HCT116 (cell line): Measurements from ENCODE around the gene CTDSPL2. TPM values are rescaled to one million over a fixed set of nuclear protein-coding genes. Genes with fewer than 3 reads are reported as not detected.
A peak's percentile ranks its signal among the peaks of the same experiment; 100 is the strongest.

Experiments used
- ATAC-seq: fragments of 200-7000 bp; cut with Tn5 transposase; 2 replicates; pipeline ENCODE4 v1.9.1; 2020; ENCODE audit warnings: mild to moderate bottlenecking, moderate library complexity
- BruUV-seq: library from RNA; stranded (reverse); fragments of 400-500 nt; replicated peaks from 2 replicates; lab custom pipeline; 2021; lab: Mats Ljungman, UMichigan
- CTCF ChIA-PET: fragments of 300-600 bp; sonication (Branson Sonifier 250); formaldehyde crosslinking; loops from one replicate; lab custom pipeline; 2021; ENCODE audit warnings: antibody characterized with exemption; lab: Charles Lee
- POLR2A ChIA-PET: fragments of 300-600, 350-600 bp; sonication (Branson Sonifier 250); formaldehyde crosslinking; loops from one replicate; lab custom pipeline; 2021; ENCODE audit warnings: antibody characterized with exemption; lab: Charles Lee
- RAD21 ChIA-PET, 2 experiments: fragments of 300-600 bp; sonication (Branson Sonifier 250); formaldehyde crosslinking; loops; one replicate each; lab custom pipeline; 2023; ENCODE audit warnings: low total read pairs in 2 of 2; ENCODE audit not compliant: uncharacterized antibody in 2 of 2, unreplicated experiment in 2 of 2, low non-redundant PET in 1 of 2; lab: Charles Lee
- DNase-seq: peaks from one replicate; pipeline ENCODE4 v3.0.0-alpha.2; 2010; ENCODE audit warnings: low read depth, low spot score
- H2AFZ ChIP-seq: fragments of 200-600 bp; shearing (Covaris generic), sonication (generic); 2 replicates; pipeline ENCODE4 v1.6.1; 2017; ENCODE audit warnings: low read depth, mixed run types, mixed read lengths, antibody characterized with exemption, low read length; ENCODE audit not compliant: poor library complexity, severe bottlenecking
- H3K27ac ChIP-seq: 2 replicates; pipeline ENCODE4 v1.5.1; 2012; ENCODE audit warnings: low read depth, low read length
- H3K27me3 ChIP-seq: fragments of 200-600 bp; sonication (generic); 2 replicates; pipeline ENCODE4 v1.6.1; 2016; ENCODE audit warnings: mixed run types, low read length, mixed read lengths; ENCODE audit not compliant: insufficient read depth
- H3K36me3 ChIP-seq, 2 experiments: fragments of 200-500 bp in 1 of 2; fragments of 200-600 bp in 1 of 2; sonication (Bioruptor generic) in 1 of 2; sonication (generic) in 1 of 2; 2 replicates each; pipeline versions ENCODE4 v1.5.1 to v1.6.1; 2014 to 2016; ENCODE audit warnings: low read length in 2 of 2, inconsistent platforms in 1 of 2, mixed read lengths in 1 of 2, mixed run types in 1 of 2; ENCODE audit not compliant: insufficient read depth in 2 of 2, control insufficient read depth in 1 of 2
- H3K4me1 ChIP-seq, 2 experiments: fragments of 200-600 bp in 1 of 2; sonication (generic) in 1 of 2; 2 replicates each; pipeline versions ENCODE4 v1.5.1 to v1.6.1; 2012 to 2017; ENCODE audit warnings: low read length in 2 of 2, inconsistent platforms in 1 of 2, mild to moderate bottlenecking in 1 of 2, mixed read lengths in 1 of 2, mixed run types in 1 of 2, moderate library complexity in 1 of 2; ENCODE audit not compliant: insufficient read depth in 2 of 2, control insufficient read depth in 1 of 2
- H3K4me2 ChIP-seq: fragments of 200-600 bp; sonication (generic); 2 replicates; pipeline ENCODE4 v1.6.1; 2017; ENCODE audit warnings: mixed run types, low read length, mixed read lengths
- H3K4me3 ChIP-seq, 2 experiments: fragments of 200-600 bp in 1 of 2; sonication (generic) in 1 of 2; replicated peaks in 1 of 2; 2 replicates each; pipeline ENCODE4 v1.5.1; 2011 to 2016; ENCODE audit warnings: low read length in 2 of 2, control low read depth in 1 of 2, low read depth in 1 of 2, mild to moderate bottlenecking in 1 of 2, mixed read lengths in 1 of 2, mixed run types in 1 of 2
- H3K79me2 ChIP-seq: fragments of 200-600 bp; sonication (generic); 2 replicates; pipeline ENCODE4 v1.6.1; 2017; ENCODE audit warnings: mild to moderate bottlenecking, mixed run types, low read length, moderate library complexity, mixed read lengths; ENCODE audit not compliant: insufficient read depth
- H3K9ac ChIP-seq: fragments of 200-600 bp; sonication (generic); 2 replicates; pipeline ENCODE4 v1.6.1; 2016; ENCODE audit warnings: low read length, mixed read lengths
- H3K9me2 ChIP-seq: fragments of 200-600 bp; sonication (generic), shearing (Covaris generic); 2 replicates; pipeline ENCODE4 v1.6.1; 2017; ENCODE audit warnings: mixed run types, mild to moderate bottlenecking, moderate library complexity; ENCODE audit not compliant: insufficient read depth
- H3K9me3 ChIP-seq, 2 experiments: fragments of 200-500 bp in 1 of 2; fragments of 200-600 bp in 1 of 2; sonication (Bioruptor generic) in 1 of 2; sonication (generic) in 1 of 2; 2 replicates each; pipeline ENCODE4 v1.6.1; 2014 to 2017; ENCODE audit warnings: low read length in 2 of 2, mixed read lengths in 2 of 2, inconsistent platforms in 1 of 2, low read depth in 1 of 2, mild to moderate bottlenecking in 1 of 2, mixed run types in 1 of 2, moderate library complexity in 1 of 2; ENCODE audit not compliant: control insufficient read depth in 1 of 2, insufficient read depth in 1 of 2
- H4K20me1 ChIP-seq: fragments of 200-600 bp; sonication (generic), shearing (Covaris generic); 2 replicates; pipeline ENCODE4 v1.6.1; 2017; ENCODE audit warnings: mixed run types, mild to moderate bottlenecking, moderate library complexity; ENCODE audit not compliant: insufficient read depth
- ATF3 ChIP-seq: IDR thresholded peaks from 2 replicates; pipeline ENCODE4 v1.6.1; 2012
- CBX3 ChIP-seq: IDR thresholded peaks from 2 replicates; pipeline ENCODE4 v1.6.1; 2012; ENCODE audit warnings: low read depth
- CEBPB ChIP-seq: IDR thresholded peaks from 2 replicates; pipeline ENCODE4 v1.6.1; 2012; ENCODE audit warnings: low read depth
- CTCF ChIP-seq, 3 experiments: fragments of 200-600 bp in 1 of 3; sonication (generic) in 1 of 3; IDR thresholded peaks in 2 of 3; conservative IDR thresholded peaks in 1 of 3; 2 replicates each; pipeline ENCODE4 v1.5.1; 2012 to 2017; ENCODE audit warnings: low read depth in 2 of 3, low read length in 2 of 3, antibody characterized with exemption in 1 of 3, borderline replicate concordance in 1 of 3, control low read depth in 1 of 3, mild to moderate bottlenecking in 1 of 3, mixed read lengths in 1 of 3, mixed run types in 1 of 3, moderate library complexity in 1 of 3; ENCODE audit not compliant: insufficient read depth in 1 of 3
- EGR1 ChIP-seq: IDR thresholded peaks from 2 replicates; pipeline ENCODE4 v1.6.1; 2012; ENCODE audit warnings: low read depth
- ELF1 ChIP-seq: IDR thresholded peaks from 2 replicates; pipeline ENCODE4 v1.6.1; 2012; ENCODE audit warnings: low read depth, borderline replicate concordance
- EZH2 ChIP-seq: fragments of 200-600 bp; sonication (generic); IDR thresholded peaks from 2 replicates; pipeline ENCODE4 v1.6.1; 2017; ENCODE audit warnings: antibody characterized with exemption, mixed run types
- EZH2phosphoT487 ChIP-seq: fragments of 200-600 bp; IDR thresholded peaks from 2 replicates; pipeline ENCODE4 v1.6.1; 2018; ENCODE audit warnings: antibody characterized with exemption, borderline replicate concordance
- FOSL1 ChIP-seq: IDR thresholded peaks from 2 replicates; pipeline ENCODE4 v1.6.1; 2012; ENCODE audit warnings: low read depth
- JUND ChIP-seq: IDR thresholded peaks from 2 replicates; pipeline ENCODE4 v1.6.1; 2012
- POLR2A ChIP-seq: IDR thresholded peaks from 2 replicates; pipeline ENCODE4 v1.7.0; 2011; ENCODE audit warnings: borderline replicate concordance; ENCODE audit not compliant: insufficient read depth, insufficient read length; ENCODE audit errors: extremely low read depth
- POLR2AphosphoS5 ChIP-seq: IDR thresholded peaks from 2 replicates; pipeline ENCODE4 v1.6.1; 2011; ENCODE audit warnings: mild to moderate bottlenecking, low read depth, low read length, moderate library complexity
- RAD21 ChIP-seq: IDR thresholded peaks from 2 replicates; pipeline ENCODE4 v1.6.1; 2012; ENCODE audit warnings: low read depth, mild to moderate bottlenecking
- REST ChIP-seq: IDR thresholded peaks from 2 replicates; pipeline ENCODE4 v1.6.1; 2012; ENCODE audit warnings: low read depth
- SIN3A ChIP-seq: IDR thresholded peaks from 2 replicates; pipeline ENCODE4 v1.6.1; 2012; ENCODE audit warnings: low read depth
- SP1 ChIP-seq: IDR thresholded peaks from 2 replicates; pipeline ENCODE4 v1.6.1; 2012; ENCODE audit warnings: low read depth
- TCF7L2 ChIP-seq: IDR thresholded peaks from 2 replicates; pipeline ENCODE4 v1.7.0; 2011; ENCODE audit warnings: borderline replicate concordance, inconsistent platforms; ENCODE audit not compliant: insufficient read depth, insufficient read length; ENCODE audit errors: extremely low read depth
- YY1 ChIP-seq: IDR thresholded peaks from 2 replicates; pipeline ENCODE4 v1.6.1; 2011; ENCODE audit warnings: low read length, low read depth, moderate library complexity, mild to moderate bottlenecking; ENCODE audit not compliant: insufficient replicate concordance; ENCODE audit errors: extremely low read depth
- ZBTB33 ChIP-seq: IDR thresholded peaks from 2 replicates; pipeline ENCODE4 v1.6.1; 2011; ENCODE audit warnings: mild to moderate bottlenecking, low read length, moderate library complexity; ENCODE audit not compliant: insufficient replicate concordance; ENCODE audit errors: extremely low read depth
- ZFX ChIP-seq: fragments of 450-650 bp; IDR thresholded peaks from 2 replicates; pipeline ENCODE4 v1.6.1; 2017
- ZNF274 ChIP-seq: fragments of 200-500 bp; sonication (Bioruptor generic); IDR thresholded peaks from 2 replicates; pipeline ENCODE4 v1.6.1; 2014; ENCODE audit warnings: mild to moderate bottlenecking, low read depth, low read length, inconsistent platforms
- intact Hi-C: fragments of 100-400 bp; cut with micrococcal nuclease; formaldehyde crosslinking; loops from 2 replicates; pipeline ENCODE4 v1.10.0; 2022
- total RNA-seq: library from RNA; stranded (reverse); gene quantifications from one replicate; pipeline ENCODE4 v1.2.1, GENCODE V29; 2021; ENCODE audit not compliant: unreplicated experiment

The CTDSPL2 gene
- total RNA-seq, 1 experiment from 2014 or later: 56.0 TPM

GRCh38 chr15:44489464-44489863, 62.0 kb downstream of the CTDSPL2 start:
- no peaks in the 10 kb centered on the region for H3K9me2 ChIP-seq
- CTCF ChIA-PET: interaction anchor here (1.7 to 4.4 kb wide), 2 partner anchors 11 to 62 kb away, joined by 4 to 28 read pairs; partner anchors contain the start of gene CTDSPL2
- peak overlapping the region; percentile 13; the same call in 1 of the 2 replicates for H3K27ac ChIP-seq
- RAD21 ChIA-PET: no interaction called here
- peaks cover 20 to 36% of the 10 kb centered on the region in 2 experiments for H3K4me1 ChIP-seq
- no TSS peak for BruUV-seq
- H3K36me3 ChIP-seq: peaks cover 12 to 27% of the 10 kb centered on the region in 2 experiments
- no peaks in the 10 kb centered on the region for H3K9me3 ChIP-seq
- H3K27me3 ChIP-seq: no peaks in the 10 kb centered on the region
- H3K79me2 ChIP-seq: peaks cover 78% of the 10 kb centered on the region
- no peak overlapping the region for H3K4me3 ChIP-seq
- H4K20me1 ChIP-seq: peaks cover 17% of the 10 kb centered on the region
- no peak overlapping the region for H2AFZ ChIP-seq
- DNase-seq (peak; percentile 33), ATAC-seq (peak; percentile 88)
- intact Hi-C loops: no loop called here
- H3K4me2 ChIP-seq: peak overlapping the region; percentile 38
- no peak overlapping the region for H3K9ac ChIP-seq
- POLR2A ChIA-PET: no interaction called here
- TF ChIP-seq YY1: no peak
- TF ChIP-seq EZH2phosphoT487: no peak
- TF ChIP-seq JUND: peak; percentile 80
- peak; percentile 79 for TF ChIP-seq FOSL1
- TF ChIP-seq ZBTB33: no peak
- no peak for TF ChIP-seq EZH2
- no peak for TF ChIP-seq CTCF (IDR thresholded peaks at IDR 0.05 in 2 of 3, conservative IDR thresholded peaks at IDR 0.05 in 1 of 3; ENCODE audit: borderline replicate concordance in 1 of 3, insufficient read depth in 1 of 3, low read depth in 2 of 3, low read length in 2 of 3)
- TF ChIP-seq SP1: 0 out of 2 replicates have a peak, but pooled peaks have one; percentile 28
- TF ChIP-seq RAD21: no peak
- no peak for TF ChIP-seq ZNF274
- TF ChIP-seq POLR2AphosphoS5: no peak
- TF ChIP-seq CEBPB: no peak
- no peak for TF ChIP-seq SIN3A
- TF ChIP-seq EGR1: no peak
- no peak for TF ChIP-seq ELF1
- TF ChIP-seq POLR2A: no peak
- peak; percentile 34; the same call in 1 of the 2 replicates for TF ChIP-seq ATF3
- no peak for TF ChIP-seq REST
- no peak for TF ChIP-seq TCF7L2
- no peak for TF ChIP-seq ZFX
- TF ChIP-seq CBX3: no peak
